Measurements from ENCODE around the gene RALA. TPM values are rescaled to one million over a fixed set of nuclear protein-coding genes. Genes with fewer than 3 reads are reported as not detected.

The RALA gene
- total RNA-seq, 1 experiment from 2014 or later: 27.3 TPM

- intact Hi-C loops (cut with micrococcal nuclease): no loop called here
- Histone ChIP-seq H3K9me2 (ENCODE audit: insufficient read depth) (no peaks in the 10 kb centered on the region), H3K36me3 (ENCODE audit: control insufficient read depth in 1 of 2, insufficient read depth in 2 of 2, low read length in 2 of 2) (no peaks in the 10 kb centered on the region), H3K9ac (ENCODE audit: low read length) (no peak overlapping the region), H3K9me3 (ENCODE audit: control insufficient read depth in 1 of 2, insufficient read depth in 1 of 2, low read depth in 1 of 2, low read length in 2 of 2) (no peaks in the 10 kb centered on the region), H3K27me3 (ENCODE audit: insufficient read depth, low read length) (no peaks in the 10 kb centered on the region), H3K4me3 (replicated peaks in 1 of 2; ENCODE audit: low read depth in 1 of 2, low read length in 2 of 2) (no peak overlapping the region), H3K4me2 (ENCODE audit: low read length) (no peak overlapping the region), H4K20me1 (ENCODE audit: insufficient read depth) (no peaks in the 10 kb centered on the region), H2AFZ (ENCODE audit: low read depth, low read length, poor library complexity, severe bottlenecking) (no peak overlapping the region), H3K79me2 (ENCODE audit: insufficient read depth, low read length) (peaks cover 6% of the 10 kb centered on the region), H3K4me1 (ENCODE audit: control insufficient read depth in 1 of 2, insufficient read depth in 2 of 2, low read length in 2 of 2) (peaks cover 0 to 8% of the 10 kb centered on the region in 2 experiments; a peak in 1 of 4 replicates), H3K27ac (ENCODE audit: low read depth, low read length) (no peak overlapping the region)
- no peak for TF ChIP-seq ZFX (IDR thresholded peaks at IDR 0.05)
- no peak for TF ChIP-seq TCF7L2 (IDR thresholded peaks at IDR 0.05; ENCODE audit: borderline replicate concordance, extremely low read depth, insufficient read depth, insufficient read length)
- TF ChIP-seq, protein P1, sequence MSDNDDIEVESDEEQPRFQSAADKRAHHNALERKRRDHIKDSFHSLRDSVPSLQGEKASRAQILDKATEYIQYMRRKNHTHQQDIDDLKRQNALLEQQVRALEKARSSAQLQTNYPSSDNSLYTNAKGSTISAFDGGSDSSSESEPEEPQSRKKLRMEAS (IDR thresholded peaks at IDR 0.05): no peak
- TF ChIP-seq ZNF274 (IDR thresholded peaks at IDR 0.05; ENCODE audit: low read depth, low read length): no peak
- no peak for TF ChIP-seq JUND (IDR thresholded peaks at IDR 0.05)
- no peak for TF ChIP-seq FOSL1 (IDR thresholded peaks at IDR 0.05; ENCODE audit: low read depth)
- TF ChIP-seq CEBPB (IDR thresholded peaks at IDR 0.05; ENCODE audit: low read depth): no peak
- no peak for TF ChIP-seq CBX3 (IDR thresholded peaks at IDR 0.05; ENCODE audit: low read depth)
- TF ChIP-seq, protein P2, sequence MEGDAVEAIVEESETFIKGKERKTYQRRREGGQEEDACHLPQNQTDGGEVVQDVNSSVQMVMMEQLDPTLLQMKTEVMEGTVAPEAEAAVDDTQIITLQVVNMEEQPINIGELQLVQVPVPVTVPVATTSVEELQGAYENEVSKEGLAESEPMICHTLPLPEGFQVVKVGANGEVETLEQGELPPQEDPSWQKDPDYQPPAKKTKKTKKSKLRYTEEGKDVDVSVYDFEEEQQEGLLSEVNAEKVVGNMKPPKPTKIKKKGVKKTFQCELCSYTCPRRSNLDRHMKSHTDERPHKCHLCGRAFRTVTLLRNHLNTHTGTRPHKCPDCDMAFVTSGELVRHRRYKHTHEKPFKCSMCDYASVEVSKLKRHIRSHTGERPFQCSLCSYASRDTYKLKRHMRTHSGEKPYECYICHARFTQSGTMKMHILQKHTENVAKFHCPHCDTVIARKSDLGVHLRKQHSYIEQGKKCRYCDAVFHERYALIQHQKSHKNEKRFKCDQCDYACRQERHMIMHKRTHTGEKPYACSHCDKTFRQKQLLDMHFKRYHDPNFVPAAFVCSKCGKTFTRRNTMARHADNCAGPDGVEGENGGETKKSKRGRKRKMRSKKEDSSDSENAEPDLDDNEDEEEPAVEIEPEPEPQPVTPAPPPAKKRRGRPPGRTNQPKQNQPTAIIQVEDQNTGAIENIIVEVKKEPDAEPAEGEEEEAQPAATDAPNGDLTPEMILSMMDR (IDR thresholded peaks at IDR 0.05 in 2 of 3, conservative IDR thresholded peaks at IDR 0.05 in 1 of 3; ENCODE audit: borderline replicate concordance in 1 of 3, insufficient read depth in 1 of 3, low read depth in 2 of 3, low read length in 2 of 3): no peak
- TF ChIP-seq POLR2AphosphoS5 (IDR thresholded peaks at IDR 0.05; ENCODE audit: low read depth, low read length): no peak
- no TSS peak for BruUV-seq (replicated peaks)
- CTCF ChIA-PET: no interaction called here
- POLR2A ChIA-PET: no interaction called here
- RAD21 ChIA-PET (ENCODE audit: low non-redundant PET in 1 of 2, low total read pairs in 2 of 2, uncharacterized antibody in 2 of 2, unreplicated experiment in 2 of 2): no interaction called here
- DNase-seq (ENCODE audit: low read depth, low spot score) (no peak), ATAC-seq (no peak)
These were observed 43.2 kb downstream of the RALA start for GRCh38 chr7:39666562-39666961.
